ENCODE data around the gene COA3. TPM values are rescaled to one million over a fixed set of nuclear protein-coding genes. Genes with fewer than 3 reads are reported as not detected.

COA3 gene
- total RNA-seq, 1 donor from 2014 or later, result 39.5 TPM

GRCh38 chr17:42814633-42815399 lies 16.3 kb upstream of the COA3 start:
- Mint-ChIP-seq H3K4me3 (ENCODE audit: unreplicated experiment) (no peak overlapping the region), H3K27ac (ENCODE audit: unreplicated experiment) (peak overlapping the region; percentile 10), H3K27me3 (ENCODE audit: low read depth) (no peaks in the 10 kb centered on the region), H3K4me1 (ENCODE audit: low read depth) (peaks cover 7% of the 10 kb centered on the region), H3K9me3 (ENCODE audit: low read depth) (no peaks in the 10 kb centered on the region), H3K36me3 (ENCODE audit: low read depth) (peaks cover 45% of the 10 kb centered on the region)
- TF ChIP-seq CTCF (IDR thresholded peaks at IDR 0.05), result no peak
- no peak for DNase-seq (ENCODE audit: low spot score)

- Mint-ChIP-seq H3K4me3 (ENCODE audit: unreplicated experiment) (no peak overlapping the region), H3K4me1 (ENCODE audit: low read depth) (no peaks in the 10 kb centered on the region), H3K27ac (ENCODE audit: unreplicated experiment) (no peak overlapping the region), H3K27me3 (ENCODE audit: low read depth) (no peaks in the 10 kb centered on the region), H3K36me3 (ENCODE audit: low read depth) (peaks cover 27% of the 10 kb centered on the region), H3K9me3 (ENCODE audit: low read depth) (no peaks in the 10 kb centered on the region)
- no peak for TF ChIP-seq CTCF (IDR thresholded peaks at IDR 0.05)
- DNase-seq (ENCODE audit: low spot score), result no peak
Measured at GRCh38 chr17:42809250-42809649, 10.7 kb upstream of the COA3 start.

- no peaks in the 10 kb centered on the region for H3K27me3 Mint-ChIP-seq (ENCODE audit: low read depth)
- no peak for TF ChIP-seq CTCF (IDR thresholded peaks at IDR 0.05)
- no peak for DNase-seq (ENCODE audit: low spot score)
- H3K36me3 Mint-ChIP-seq (ENCODE audit: low read depth), result peaks cover 16% of the 10 kb centered on the region
- no peak overlapping the region for H3K27ac Mint-ChIP-seq (ENCODE audit: unreplicated experiment)
- H3K4me1 Mint-ChIP-seq (ENCODE audit: low read depth), result peaks cover 7% of the 10 kb centered on the region
- no peak overlapping the region for H3K4me3 Mint-ChIP-seq (ENCODE audit: unreplicated experiment)
- H3K9me3 Mint-ChIP-seq (ENCODE audit: low read depth), result no peaks in the 10 kb centered on the region
Measured at GRCh38 chr17:42806249-42806648, 7.7 kb upstream of the COA3 start.

- Mint-ChIP-seq H3K27ac (ENCODE audit: unreplicated experiment) (no peak overlapping the region), H3K4me3 (ENCODE audit: unreplicated experiment) (no peak overlapping the region), H3K36me3 (ENCODE audit: low read depth) (peaks cover 8% of the 10 kb centered on the region), H3K27me3 (ENCODE audit: low read depth) (no peaks in the 10 kb centered on the region), H3K4me1 (ENCODE audit: low read depth) (peaks cover 7% of the 10 kb centered on the region), H3K9me3 (ENCODE audit: low read depth) (no peaks in the 10 kb centered on the region)
- DNase-seq (ENCODE audit: low spot score), result no peak
- no peak for TF ChIP-seq CTCF (IDR thresholded peaks at IDR 0.05)
Measured at GRCh38 chr17:42804918-42805367, 6.4 kb upstream of the COA3 start.

- no peak for DNase-seq (ENCODE audit: low spot score)
- no peaks in the 10 kb centered on the region for H3K9me3 Mint-ChIP-seq (ENCODE audit: low read depth)
- H3K4me1 Mint-ChIP-seq (ENCODE audit: low read depth), result peaks cover 14% of the 10 kb centered on the region
- H3K36me3 Mint-ChIP-seq (ENCODE audit: low read depth), result no peaks in the 10 kb centered on the region
- no peaks in the 10 kb centered on the region for H3K27me3 Mint-ChIP-seq (ENCODE audit: low read depth)
- H3K27ac Mint-ChIP-seq (ENCODE audit: unreplicated experiment), result no peak overlapping the region
- no peak for TF ChIP-seq CTCF (IDR thresholded peaks at IDR 0.05)
- H3K4me3 Mint-ChIP-seq (ENCODE audit: unreplicated experiment), result no peak overlapping the region
Measured at GRCh38 chr17:42803074-42803883, 4.8 kb upstream of the COA3 start.
